ENCODE data around the gene ROMO1. TPM values are rescaled to one million over a fixed set of nuclear protein-coding genes. Genes with fewer than 3 reads are reported as not detected.
"Not testable (repeated sequence)": the region's sequence is repeated elsewhere in the genome, so short reads cannot be mapped to it uniquely, and the experiment has no call there.

Gene ROMO1
- total RNA-seq, 4 donors from 2014 or later = 69.3 to 492 (median 171) TPM

GRCh38 chr20:35704514-35705261 lies 5.5 kb downstream of the ROMO1 start:
- no peaks in the 10 kb centered on the region for H3K36me3 ChIP-seq
- no peak for DNase-seq
- no peak for TF ChIP-seq POLR2A (IDR thresholded peaks at IDR 0.05)
- no peak for TF ChIP-seq CTCF (IDR thresholded peaks at IDR 0.05)
- no peak overlapping the region for H3K4me3 ChIP-seq
- H3K4me1 ChIP-seq = peaks cover 0 to 3% of the 10 kb centered on the region in 2 donors
- no peaks in the 10 kb centered on the region for H3K9me3 ChIP-seq
- no peak overlapping the region for H3K27ac ChIP-seq
- no peaks in the 10 kb centered on the region for H3K27me3 ChIP-seq
- intact Hi-C loops (cut with DNase I; ENCODE audit: low total_unique reads) = no loop called here

GRCh38 chr20:35705894-35706293 lies 6.7 kb downstream of the ROMO1 start:
- H3K4me1 ChIP-seq; H3K27me3 ChIP-seq; H3K4me3 ChIP-seq; H3K9me3 ChIP-seq; H3K27ac ChIP-seq; intact Hi-C loops (cut with DNase I; ENCODE audit: low total_unique reads); DNase-seq; H3K36me3 ChIP-seq: not testable (repeated sequence)

DNA sequence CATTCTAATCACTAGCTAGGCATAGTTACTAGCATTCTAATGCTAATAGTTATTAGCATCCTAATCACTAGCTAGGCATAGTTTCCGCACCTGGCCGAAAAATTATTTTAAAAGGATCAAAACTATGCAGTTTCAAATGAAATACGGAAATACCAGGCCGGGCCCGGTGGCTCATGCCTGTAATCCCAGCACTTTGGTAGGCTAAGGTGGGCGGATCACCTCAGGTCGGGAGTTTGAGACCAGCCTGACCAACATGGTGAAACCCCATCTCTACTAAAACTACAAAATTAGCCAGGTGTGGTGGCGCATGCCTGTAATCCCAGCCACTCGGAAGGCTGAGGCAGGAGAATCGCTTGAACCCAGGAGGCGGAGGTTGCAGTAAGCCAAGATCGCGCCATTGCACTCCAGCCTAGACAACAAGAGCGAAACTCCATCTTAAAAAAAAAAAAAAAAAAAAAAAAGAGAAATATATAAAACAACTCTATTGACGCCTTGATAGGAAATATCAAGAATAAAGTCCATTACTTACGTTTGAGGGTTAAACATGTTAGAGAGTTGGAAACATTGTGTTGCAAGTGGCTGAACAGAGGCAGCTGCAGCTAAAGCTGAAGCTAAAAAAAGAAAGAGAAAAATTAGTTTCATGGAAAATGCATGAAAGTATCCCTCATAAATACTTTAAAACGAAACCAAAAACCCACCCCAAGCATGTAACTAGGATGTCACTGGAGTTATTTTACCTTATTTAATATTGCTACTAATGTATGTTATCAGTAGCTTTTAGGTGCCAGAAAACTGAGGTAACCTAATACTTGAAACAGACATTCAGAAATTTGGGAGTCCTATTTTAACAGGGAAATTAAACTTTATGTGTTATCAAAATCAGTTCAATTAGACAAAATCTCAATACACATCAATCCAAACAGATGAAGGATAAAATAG lies 7.7 kb downstream of the ROMO1 start:
- H3K27me3 ChIP-seq; H3K9me3 ChIP-seq; H3K36me3 ChIP-seq; H3K27ac ChIP-seq; DNase-seq; intact Hi-C loops (cut with DNase I; ENCODE audit: low total_unique reads); H3K4me1 ChIP-seq; H3K4me3 ChIP-seq: not testable (repeated sequence)

- Histone ChIP-seq H3K27me3 (no peaks in the 10 kb centered on the region), H3K4me1 (peaks cover 0 to 8% of the 10 kb centered on the region in 2 donors), H3K27ac (no peak overlapping the region), H3K9me3 (no peaks in the 10 kb centered on the region), H3K36me3 (no peaks in the 10 kb centered on the region), H3K4me3 (no peak overlapping the region)
- intact Hi-C loops (cut with DNase I; ENCODE audit: low total_unique reads) = no loop called here
- TF ChIP-seq CTCF (IDR thresholded peaks at IDR 0.05) (no peak), POLR2A (IDR thresholded peaks at IDR 0.05) (no peak)
- DNase-seq = no peak
Measured at GRCh38 chr20:35708502-35708901, 9.3 kb downstream of the ROMO1 start.

DNA sequence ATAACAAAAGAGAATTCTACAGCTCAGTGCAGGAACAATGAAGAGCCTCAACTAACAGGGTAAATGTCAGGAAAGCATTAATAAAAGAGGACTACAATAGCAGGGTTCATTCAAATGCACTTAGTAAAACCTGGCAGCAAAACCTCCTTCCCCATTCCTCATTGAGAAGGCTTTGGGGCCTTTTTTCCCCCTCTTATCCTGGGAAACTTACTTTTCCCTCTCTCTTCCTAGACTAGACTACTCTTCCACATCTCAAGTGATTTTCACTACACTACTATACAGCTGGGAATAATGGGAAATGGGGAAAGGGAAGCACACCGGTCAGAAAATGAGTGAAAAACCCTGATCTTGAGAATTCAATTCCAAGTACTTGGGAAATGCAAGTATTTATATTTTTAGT lies 10.1 kb downstream of the ROMO1 start:
- intact Hi-C loops (cut with DNase I; ENCODE audit: low total_unique reads) = no loop called here
- TF ChIP-seq CTCF (IDR thresholded peaks at IDR 0.05) (no peak), POLR2A (IDR thresholded peaks at IDR 0.05) (no peak)
- H3K27ac ChIP-seq = no peak overlapping the region

DNA sequence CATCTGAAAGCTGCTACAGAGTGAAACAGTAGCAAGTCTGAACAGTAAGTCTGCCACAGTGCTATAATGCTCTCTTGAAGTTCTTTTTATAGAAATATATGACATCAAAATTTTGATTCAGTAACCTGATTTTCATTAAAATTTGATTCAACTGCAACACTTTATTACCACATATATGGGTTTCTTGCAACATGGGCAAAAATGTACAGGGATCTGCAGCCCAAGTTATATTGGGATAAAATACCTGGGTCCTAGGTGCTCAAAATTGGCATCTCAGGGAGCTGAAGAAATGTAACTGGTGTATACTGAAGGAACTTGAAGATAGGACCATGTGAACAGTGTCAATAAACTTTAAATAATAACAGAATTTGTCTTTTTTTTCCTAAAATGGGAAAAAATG lies 10.8 kb downstream of the ROMO1 start:
- Histone ChIP-seq H3K4me1 (peaks cover 0 to 8% of the 10 kb centered on the region in 2 donors), H3K4me3 (no peak overlapping the region), H3K27ac (no peak overlapping the region), H3K9me3 (no peaks in the 10 kb centered on the region), H3K27me3 (no peaks in the 10 kb centered on the region), H3K36me3 (no peaks in the 10 kb centered on the region)
- TF ChIP-seq CTCF (IDR thresholded peaks at IDR 0.05) = no peak
- TF ChIP-seq POLR2A (IDR thresholded peaks at IDR 0.05) = no peak
- DNase-seq = no peak
- intact Hi-C loops (cut with DNase I; ENCODE audit: low total_unique reads) = no loop called here

More for the DNA sequence above, 10.1 kb downstream of the ROMO1 start:
- Histone ChIP-seq H3K4me3 (no peak overlapping the region), H3K4me1 (peaks cover 0 to 8% of the 10 kb centered on the region in 2 donors), H3K36me3 (no peaks in the 10 kb centered on the region), H3K9me3 (no peaks in the 10 kb centered on the region), H3K27me3 (no peaks in the 10 kb centered on the region)
- DNase-seq = no peak
